A673 (cell line): ENCODE data around the gene ABI3. TPM values are rescaled to one million over a fixed set of nuclear protein-coding genes. Genes with fewer than 3 reads are reported as not detected.
A peak's percentile ranks its signal among the peaks of the same experiment; 100 is the strongest.

ENCODE experiments used
- BruUV-seq: library from RNA; stranded (reverse); fragments of 400-500 nt; replicated peaks from 2 replicates; lab custom pipeline; 2021; lab: Mats Ljungman, UMichigan
- CTCF ChIA-PET: fragments of 300-600 bp; sonication (Branson Sonifier 250); formaldehyde crosslinking; loops from one replicate; lab custom pipeline; 2022; ENCODE audit warnings: antibody characterized with exemption; lab: Charles Lee
- POLR2A ChIA-PET: fragments of 300-600 bp; sonication (Branson Sonifier 250); formaldehyde crosslinking; loops from one replicate; lab custom pipeline; 2022; ENCODE audit warnings: antibody characterized with exemption; ENCODE audit not compliant: low non-redundant PET; lab: Charles Lee
- DNase-seq: peaks from one replicate; pipeline ENCODE4 v3.0.0-alpha.2; 2015; ENCODE audit warnings: low spot score
- H3K27ac ChIP-seq: fragments of 200-600 bp; sonication (generic); 2 replicates; pipeline ENCODE4 v1.5.1; 2016; ENCODE audit warnings: mixed run types, low read depth, mild to moderate bottlenecking, mixed read lengths, antibody characterized with exemption, low read length; ENCODE audit not compliant: poor library complexity, severe bottlenecking
- H3K27me3 ChIP-seq: fragments of 200-600 bp; sonication (generic); replicated peaks from 2 replicates; pipeline ENCODE4 v1.6.1; 2017; ENCODE audit warnings: mixed run types, low read depth, mild to moderate bottlenecking, mixed read lengths, antibody characterized with exemption, low read length; ENCODE audit not compliant: insufficient read depth, poor library complexity
- H3K36me3 ChIP-seq: fragments of 200-600 bp; sonication (generic); 2 replicates; pipeline ENCODE4 v1.6.1; 2016; ENCODE audit warnings: mixed run types, mild to moderate bottlenecking, mixed read lengths, antibody characterized with exemption, low read length; ENCODE audit not compliant: insufficient read depth, poor library complexity, severe bottlenecking
- H3K4me1 ChIP-seq: fragments of 200-600 bp; sonication (generic); 2 replicates; pipeline ENCODE4 v1.6.1; 2017; ENCODE audit warnings: mixed run types, mild to moderate bottlenecking, mixed read lengths, antibody characterized with exemption, low read length; ENCODE audit not compliant: insufficient read depth, poor library complexity, severe bottlenecking
- H3K4me3 ChIP-seq: fragments of 200-600 bp; sonication (generic); 2 replicates; pipeline ENCODE4 v1.5.1; 2016; ENCODE audit warnings: low read depth, mixed run types, mild to moderate bottlenecking, mixed read lengths, low read length; ENCODE audit not compliant: poor library complexity, severe bottlenecking
- H3K9me3 ChIP-seq: fragments of 200-600 bp; sonication (generic); 2 replicates; pipeline ENCODE4 v1.6.1; 2016; ENCODE audit warnings: mixed run types, low read depth, mild to moderate bottlenecking, mixed read lengths, antibody characterized with exemption, low read length; ENCODE audit not compliant: poor library complexity, severe bottlenecking
- EZH2 ChIP-seq: fragments of 200-600 bp; sonication (generic); IDR thresholded peaks from 2 replicates; pipeline ENCODE4 v1.6.1; 2017; ENCODE audit warnings: borderline replicate concordance, low read depth, mild to moderate bottlenecking, mixed read lengths, antibody characterized with exemption, low read length; ENCODE audit not compliant: poor library complexity, severe bottlenecking
- intact Hi-C: fragments of 100-400 bp; cut with micrococcal nuclease; formaldehyde crosslinking; loops from one replicate; pipeline ENCODE4 v1.10.0; 2022; ENCODE audit not compliant: unreplicated experiment
- total RNA-seq: library from RNA; stranded (reverse); gene quantifications from 2 replicates; pipeline ENCODE4 v1.2.3, GENCODE V29; 2021
- TF ChIP-seq, protein P1 (sequence below): fragments of 300-800, 200-600 bp; sonication (generic); conservative IDR thresholded peaks from 2 replicates; pipeline ENCODE4 v1.5.1; 2017; ENCODE audit warnings: low read depth, mild to moderate bottlenecking, antibody characterized with exemption, low read length, moderate library complexity, mixed read lengths

The ABI3 gene
- total RNA-seq, 1 experiment from 2014 or later: 9.7 TPM

DNA sequence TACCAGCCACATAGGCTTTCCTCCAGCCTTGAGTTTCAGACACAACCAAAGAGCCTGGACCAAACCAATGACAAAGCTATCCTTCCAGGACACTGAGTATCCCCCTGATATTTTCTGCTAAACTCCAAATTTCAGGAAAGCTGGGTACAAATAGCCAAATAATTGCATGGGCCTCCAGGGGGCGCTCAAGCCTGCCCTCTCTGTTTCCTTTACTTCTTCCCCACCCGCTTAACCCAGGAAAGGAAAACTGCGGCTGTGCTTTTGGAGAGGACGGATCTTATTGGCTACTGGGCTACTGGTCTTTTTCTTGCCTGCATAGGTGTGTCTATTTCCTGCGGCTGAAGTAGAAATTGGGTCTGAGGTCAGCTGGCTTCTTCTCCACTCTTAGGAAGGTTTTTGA is 30.2 kb upstream of the ABI3 start:
- intact Hi-C loops: loop anchor here (2.0 kb wide), 1 partner anchor 214 kb away; no protein-coding TSS in a partner anchor

GRCh38 chr17:49180998-49181635 is 29.4 kb upstream of the ABI3 start:
- no peak overlapping the region for H3K27ac ChIP-seq
- TF ChIP-seq, protein P1, sequence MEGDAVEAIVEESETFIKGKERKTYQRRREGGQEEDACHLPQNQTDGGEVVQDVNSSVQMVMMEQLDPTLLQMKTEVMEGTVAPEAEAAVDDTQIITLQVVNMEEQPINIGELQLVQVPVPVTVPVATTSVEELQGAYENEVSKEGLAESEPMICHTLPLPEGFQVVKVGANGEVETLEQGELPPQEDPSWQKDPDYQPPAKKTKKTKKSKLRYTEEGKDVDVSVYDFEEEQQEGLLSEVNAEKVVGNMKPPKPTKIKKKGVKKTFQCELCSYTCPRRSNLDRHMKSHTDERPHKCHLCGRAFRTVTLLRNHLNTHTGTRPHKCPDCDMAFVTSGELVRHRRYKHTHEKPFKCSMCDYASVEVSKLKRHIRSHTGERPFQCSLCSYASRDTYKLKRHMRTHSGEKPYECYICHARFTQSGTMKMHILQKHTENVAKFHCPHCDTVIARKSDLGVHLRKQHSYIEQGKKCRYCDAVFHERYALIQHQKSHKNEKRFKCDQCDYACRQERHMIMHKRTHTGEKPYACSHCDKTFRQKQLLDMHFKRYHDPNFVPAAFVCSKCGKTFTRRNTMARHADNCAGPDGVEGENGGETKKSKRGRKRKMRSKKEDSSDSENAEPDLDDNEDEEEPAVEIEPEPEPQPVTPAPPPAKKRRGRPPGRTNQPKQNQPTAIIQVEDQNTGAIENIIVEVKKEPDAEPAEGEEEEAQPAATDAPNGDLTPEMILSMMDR: no peak
- no peak for TF ChIP-seq EZH2
- H3K36me3 ChIP-seq: no peaks in the 10 kb centered on the region
- ChIA-PET CTCF (no interaction called here), POLR2A (no interaction called here)
- H3K4me3 ChIP-seq: no peak overlapping the region
- no peaks in the 10 kb centered on the region for H3K4me1 ChIP-seq
- no peaks in the 10 kb centered on the region for H3K27me3 ChIP-seq
- no TSS peak for BruUV-seq
- intact Hi-C loops: loop anchor here (2.0 kb wide), 1 partner anchor 214 kb away; no protein-coding TSS in a partner anchor
- peaks cover 8% of the 10 kb centered on the region for H3K9me3 ChIP-seq
- no peak for DNase-seq

More for the DNA sequence above, 30.2 kb upstream of the ABI3 start:
- Histone ChIP-seq H3K27ac (no peak overlapping the region), H3K4me1 (no peaks in the 10 kb centered on the region), H3K27me3 (no peaks in the 10 kb centered on the region), H3K9me3 (peaks cover 16% of the 10 kb centered on the region), H3K4me3 (no peak overlapping the region), H3K36me3 (no peaks in the 10 kb centered on the region)
- TF ChIP-seq, protein P1: peak; percentile 94
- no peak for TF ChIP-seq EZH2
- peak; percentile 87 for DNase-seq
- CTCF ChIA-PET: interaction anchor here (0.5 to 1.2 kb wide), 4 partner anchors 29 to 414 kb away, joined by 4 to 6 read pairs (median 4); no protein-coding TSS in a partner anchor
- POLR2A ChIA-PET: no interaction called here
- no TSS peak for BruUV-seq

- BruUV-seq: no TSS peak
- Histone ChIP-seq H3K27ac (no peak overlapping the region), H3K9me3 (no peaks in the 10 kb centered on the region), H3K36me3 (no peaks in the 10 kb centered on the region), H3K4me1 (no peaks in the 10 kb centered on the region), H3K4me3 (no peak overlapping the region), H3K27me3 (no peaks in the 10 kb centered on the region)
- CTCF ChIA-PET: no interaction called here
- no peak for DNase-seq
- intact Hi-C loops: no loop called here
- POLR2A ChIA-PET: interaction anchor here (0.6 kb wide), 2 partner anchors 14 to 252 kb away, joined by 3 read pairs; no protein-coding TSS in a partner anchor
- no peak for TF ChIP-seq EZH2
- TF ChIP-seq, protein P1: no peak
These were observed 27.2 kb upstream of the ABI3 start for GRCh38 chr17:49183341-49183740.
